Spleen (tissue), 11 donors: Measurements from ENCODE around the gene CA10. TPM values are rescaled to one million over a fixed set of nuclear protein-coding genes. Genes with fewer than 3 reads are reported as not detected.

Source experiments
- DNase-seq: peaks from one replicate; pipeline ENCODE4 v3.0.0-alpha.2; 2020
- H3K27ac ChIP-seq, 8 donors: fragments of 200-600 bp; sonication (generic) in 7 of 8; 1 replicate in 4 of 8; 2 replicates in 4 of 8; pipeline versions ENCODE4 v1.5.0 to v1.8.0; 2016 to 2021; ENCODE audit warnings: inconsistent platforms in 4 of 8, mild to moderate bottlenecking in 4 of 8, moderate library complexity in 1 of 8
- H3K27me3 ChIP-seq, 7 donors: fragments of 200-600 bp; sonication (generic) in 6 of 7; replicated peaks in 1 of 7; 1 replicate in 4 of 7; 2 replicates in 3 of 7; pipeline versions ENCODE4 v1.5.0 to v1.8.0; 2016 to 2021; ENCODE audit warnings: inconsistent platforms in 3 of 7, mild to moderate bottlenecking in 1 of 7
- H3K36me3 ChIP-seq, 6 donors: fragments of 200-600 bp; sonication (generic) in 5 of 6; 1 replicate in 4 of 6; 2 replicates in 2 of 6; pipeline versions ENCODE4 v1.5.0 to v1.8.0; 2016 to 2021; ENCODE audit warnings: inconsistent platforms in 2 of 6
- H3K4me1 ChIP-seq, 6 donors: fragments of 200-600 bp; sonication (generic) in 5 of 6; 1 replicate in 3 of 6; 2 replicates in 3 of 6; pipeline versions ENCODE4 v1.5.0 to v1.8.0; 2016 to 2021; ENCODE audit warnings: inconsistent platforms in 3 of 6
- H3K4me3 ChIP-seq, 8 donors: fragments of 200-600 bp; sonication (generic) in 7 of 8; 1 replicate in 4 of 8; 2 replicates in 4 of 8; pipeline versions ENCODE4 v1.5.0 to v1.8.0; 2016 to 2021; ENCODE audit warnings: inconsistent platforms in 4 of 8, mild to moderate bottlenecking in 4 of 8, moderate library complexity in 2 of 8
- H3K9me3 ChIP-seq, 8 donors: fragments of 200-600 bp; sonication (generic) in 7 of 8; 1 replicate in 4 of 8; 2 replicates in 4 of 8; pipeline versions ENCODE4 v1.5.0 to v1.8.0; 2016 to 2021; ENCODE audit warnings: inconsistent platforms in 4 of 8
- CTCF ChIP-seq, 11 experiments: fragments of 200-600 bp in 7 of 11; fragments of 450-650 bp in 4 of 11; sonication (generic) in 4 of 11; IDR thresholded peaks in 8 of 11; conservative IDR thresholded peaks in 3 of 11; 1 replicate in 7 of 11; 2 replicates in 4 of 11; pipeline versions ENCODE4 v1.4.0 to v1.8.0; 2016 to 2021; ENCODE audit warnings: antibody characterized with exemption in 11 of 11, inconsistent platforms in 4 of 11, mild to moderate bottlenecking in 1 of 11
- POLR2A ChIP-seq, 3 donors: fragments of 450-650 bp; IDR thresholded peaks; one replicate each; pipeline ENCODE4 v1.5.1; 2017; ENCODE audit warnings: antibody characterized with exemption in 3 of 3, mild to moderate bottlenecking in 1 of 3
- POLR2AphosphoS5 ChIP-seq, 3 donors: sonication (generic); formaldehyde crosslinking; IDR thresholded peaks; one replicate each; pipeline ENCODE4 v1.5.1; 2017; ENCODE audit warnings: antibody characterized with exemption in 3 of 3
- WGBS, 5 donors: extraction: QIAGEN DNeasy Blood & Tissue Kit in 3 of 5; methylation state at CpG; one replicate each; pipeline versions ENCODE4 v1.1.5 to v1.1.7; 2013 to 2018; 5-methylcytosine and 5-hydroxymethylcytosine counted together
- intact Hi-C: fragments of 100-400 bp; cut with DNase I; formaldehyde crosslinking; loops from one replicate; pipeline ENCODE4 v1.15.0; 2023; ENCODE audit warnings: low total_unique reads
- polyA plus RNA-seq, 3 donors: library from polyadenylated mRNA; stranded (reverse); fragments of 200-250 nt; gene quantifications; one replicate each; pipeline ENCODE4 v1.2.1, GENCODE V29; 2013
- total RNA-seq, 7 donors: library from RNA; depleted of rRNA in 3 of 7; stranded (reverse); fragments of >200 nt in 3 of 7; fragmentation: NEBNext Ultra II Directional in 4 of 7; extraction: Animal tissue kit (Norgen Biotek cat#: 25700) in 4 of 7; gene quantifications; one replicate each; pipeline versions ENCODE4 v1.1.0 to v1.2.1, GENCODE V29; 2016 to 2021
- donor health status: healthy with polysubstance abuse.
- donor health status: DM: no; HTN: no; CAD: no; lungs with moderate emphysema.
- donor health status: DM: no; HTN: no; CAD: no.
- donor health status: Bipolar disorder and iron deficiency.
- donor health status: healthy.
- donor health status: DM: no; HTN: no; CAD: no.
- donor health status: DM: yes; HTN: yes; CAD: no.

CA10 gene
- total and polyA plus RNA-seq, 10 donors, result 0.19 to 0.22 TPM; not detected in 8

GRCh38 chr17:52048137-52048898 is 110.2 kb downstream of the CA10 start:
- H3K36me3 ChIP-seq, result no peaks in the 10 kb centered on the region

GRCh38 chr17:52047086-52047485 is 111.4 kb downstream of the CA10 start:
- TF ChIP-seq POLR2A (IDR thresholded peaks at IDR 0.05) (no peak), CTCF (IDR thresholded peaks at IDR 0.05 in 8 of 11, conservative IDR thresholded peaks at IDR 0.05 in 3 of 11) (no peak), POLR2AphosphoS5 (IDR thresholded peaks at IDR 0.05) (no peak)
- intact Hi-C loops, result no loop called here
- no peak for DNase-seq

More at GRCh38 chr17:52048137-52048898, 110.2 kb downstream of the CA10 start:
- 43 to 70% (median 56%) methylated on average over 5 of the region's 5 CpGs for WGBS, 5 donors
- Histone ChIP-seq H3K27me3 (peaks cover 0 to 4% (median 0%) of the 10 kb centered on the region in 7 donors), H3K4me1 (no peaks in the 10 kb centered on the region), H3K9me3 (no peaks in the 10 kb centered on the region), H3K4me3 (no peak overlapping the region), H3K27ac (no peak overlapping the region)
- DNase-seq, result no peak
- intact Hi-C loops, result no loop called here
- TF ChIP-seq POLR2A (IDR thresholded peaks at IDR 0.05) (no peak), CTCF (IDR thresholded peaks at IDR 0.05 in 8 of 11, conservative IDR thresholded peaks at IDR 0.05 in 3 of 11) (no peak), POLR2AphosphoS5 (IDR thresholded peaks at IDR 0.05) (no peak)

GRCh38 chr17:52041123-52041617 is 117.3 kb downstream of the CA10 start:
- no peak for DNase-seq
- TF ChIP-seq CTCF (IDR thresholded peaks at IDR 0.05 in 8 of 11, conservative IDR thresholded peaks at IDR 0.05 in 3 of 11), result no peak
- TF ChIP-seq POLR2A (IDR thresholded peaks at IDR 0.05), result no peak
- TF ChIP-seq POLR2AphosphoS5 (IDR thresholded peaks at IDR 0.05), result no peak
- Histone ChIP-seq H3K27ac (no peak overlapping the region), H3K27me3 (peaks cover 0 to 4% (median 0%) of the 10 kb centered on the region in 7 donors), H3K36me3 (no peaks in the 10 kb centered on the region), H3K4me3 (no peak overlapping the region), H3K4me1 (no peaks in the 10 kb centered on the region), H3K9me3 (no peaks in the 10 kb centered on the region)
- WGBS, 5 donors, result 80 to 92% (median 85%) methylated on average over 1 of the region's 1 CpG
- intact Hi-C loops, result no loop called here

More at GRCh38 chr17:52047086-52047485, 111.4 kb downstream of the CA10 start:
- Histone ChIP-seq H3K4me3 (no peak overlapping the region), H3K4me1 (no peaks in the 10 kb centered on the region), H3K27me3 (peaks cover 0 to 4% (median 0%) of the 10 kb centered on the region in 7 donors), H3K9me3 (no peaks in the 10 kb centered on the region), H3K36me3 (no peaks in the 10 kb centered on the region), H3K27ac (no peak overlapping the region)

- no peak for DNase-seq
- Histone ChIP-seq H3K9me3 (no peaks in the 10 kb centered on the region), H3K4me1 (no peaks in the 10 kb centered on the region), H3K27ac (no peak overlapping the region), H3K27me3 (no peaks in the 10 kb centered on the region), H3K36me3 (no peaks in the 10 kb centered on the region), H3K4me3 (no peak overlapping the region)
- intact Hi-C loops, result no loop called here
- no peak for TF ChIP-seq POLR2A (IDR thresholded peaks at IDR 0.05)
- TF ChIP-seq CTCF (IDR thresholded peaks at IDR 0.05 in 8 of 11, conservative IDR thresholded peaks at IDR 0.05 in 3 of 11), result no peak
- no peak for TF ChIP-seq POLR2AphosphoS5 (IDR thresholded peaks at IDR 0.05)
Observed at GRCh38 chr17:52036416-52036815, 122.1 kb downstream of the CA10 start.
